Keratinocyte (primary cell): ENCODE data around the gene GAB2. TPM values are rescaled to one million over a fixed set of nuclear protein-coding genes. Genes with fewer than 3 reads are reported as not detected.

Experiments used
- DNase-seq: peaks from one replicate; pipeline ENCODE4 v3.0.0-alpha.2; 2011; ENCODE audit warnings: low read depth, missing footprints, low spot score
- FAIRE-seq: peaks from 2 replicates; lab custom pipeline; 2011; peaks lifted over from hg19 to GRCh38; lab: Jason Lieb, UNC
- H2AFZ ChIP-seq: 2 replicates; pipeline ENCODE4 v1.6.0; 2012; ENCODE audit warnings: low read length, control low read depth, inconsistent platforms; ENCODE audit not compliant: control insufficient read depth
- H3K27ac ChIP-seq: 2 replicates; pipeline ENCODE4 v1.5.1; 2011; ENCODE audit warnings: low read length; ENCODE audit not compliant: control insufficient read depth, insufficient read depth
- H3K27me3 ChIP-seq: 3 replicates; pipeline ENCODE4 v1.6.0; 2011; ENCODE audit warnings: low read length; ENCODE audit not compliant: control insufficient read depth, insufficient read depth; ENCODE audit errors: extremely low read depth
- H3K36me3 ChIP-seq, 2 experiments: 2 replicates in 1 of 2; 3 replicates in 1 of 2; pipeline ENCODE4 v1.5.1; 2011; ENCODE audit warnings: low read length in 2 of 2, mild to moderate bottlenecking in 1 of 2; ENCODE audit not compliant: control insufficient read depth in 2 of 2, insufficient read depth in 2 of 2; ENCODE audit errors: extremely low read depth in 1 of 2
- H3K4me1 ChIP-seq: 3 replicates; pipeline ENCODE4 v1.5.1; 2011; ENCODE audit warnings: low read length; ENCODE audit not compliant: control insufficient read depth, insufficient read depth; ENCODE audit errors: extremely low read depth
- H3K4me2 ChIP-seq: 3 replicates; pipeline ENCODE4 v1.6.0; 2011; ENCODE audit warnings: low read depth, low read length; ENCODE audit not compliant: control insufficient read depth, insufficient read depth; ENCODE audit errors: extremely low read depth
- H3K4me3 ChIP-seq, 3 experiments: fragments of 200-600 bp in 1 of 3; sonication (generic) in 1 of 3; 2 replicates in 2 of 3; 3 replicates in 1 of 3; pipeline ENCODE4 v1.5.1; 2011 to 2016; ENCODE audit warnings: low read length in 3 of 3, mild to moderate bottlenecking in 3 of 3, control low read depth in 2 of 3, inconsistent platforms in 1 of 3, low read depth in 1 of 3, mixed read lengths in 1 of 3, mixed run types in 1 of 3, moderate library complexity in 1 of 3; ENCODE audit not compliant: control insufficient read depth in 2 of 3, insufficient read depth in 2 of 3; ENCODE audit errors: extremely low read depth in 1 of 3
- H3K79me2 ChIP-seq: 2 replicates; pipeline ENCODE4 v1.6.0; 2012; ENCODE audit warnings: low read length; ENCODE audit not compliant: control insufficient read depth, insufficient read depth
- H3K9ac ChIP-seq: 3 replicates; pipeline ENCODE4 v1.6.0; 2011; ENCODE audit warnings: low read length; ENCODE audit not compliant: control insufficient read depth, insufficient read depth; ENCODE audit errors: extremely low read depth
- H3K9me1 ChIP-seq: 3 replicates; pipeline ENCODE4 v1.6.0; 2011; ENCODE audit warnings: low read length; ENCODE audit not compliant: control insufficient read depth, insufficient read depth; ENCODE audit errors: extremely low read depth
- H3K9me3 ChIP-seq: 2 replicates; pipeline ENCODE4 v1.5.1; 2012; ENCODE audit warnings: low read depth, low read length; ENCODE audit not compliant: control insufficient read depth
- H4K20me1 ChIP-seq: 3 replicates; pipeline ENCODE4 v1.6.0; 2011; ENCODE audit warnings: low read length; ENCODE audit not compliant: control insufficient read depth, insufficient read depth; ENCODE audit errors: extremely low read depth
- CTCF ChIP-seq, 3 experiments: IDR thresholded peaks in 1 of 3; conservative IDR thresholded peaks in 1 of 3; optimal IDR thresholded peaks in 1 of 3; 2 replicates in 2 of 3; 3 replicates in 1 of 3; pipeline versions ENCODE3 to v1.5.1; 2011; ENCODE audit warnings: low read length in 3 of 3, mild to moderate bottlenecking in 3 of 3, moderate library complexity in 2 of 3, control low read depth in 1 of 3, inconsistent platforms in 1 of 3; ENCODE audit not compliant: insufficient read depth in 2 of 3; ENCODE audit errors: extremely low read depth in 1 of 3
- EZH2 ChIP-seq: IDR thresholded peaks from one replicate; pipeline ENCODE4 v1.6.1; 2012; ENCODE audit warnings: inconsistent platforms, mild to moderate bottlenecking, low read length, moderate library complexity
- dilution Hi-C: fragments of 300-500 bp; cut with MboI; formaldehyde crosslinking; loops from one replicate; pipeline ENCODE4 v1.7.0; 2020; ENCODE audit warnings: low sequenced_read_pairs; ENCODE audit not compliant: extremely low pct_ligation_motif_present
- polyA plus RNA-seq, 5 experiments: library from polyadenylated mRNA; depleted of rRNA in 3 of 5; stranded (reverse) in 3 of 5; stranded (forward) in 1 of 5; unstranded in 1 of 5; fragments of >200 nt; gene quantifications; 1 replicate in 1 of 5; 2 replicates in 3 of 5; 3 replicates in 1 of 5; pipeline versions ENCODE4 v1.2.1 to v1.2.3, GENCODE V29; 2011 to 2012; ENCODE audit warnings: missing spikeins in 2 of 5, low read depth in 1 of 5, low replicate concordance in 1 of 5

The GAB2 gene
- polyA plus RNA-seq, 1 donor (not counting 4 experiments of a cell fraction or from before 2014, with no cell fraction given): 0.68 TPM

- Histone ChIP-seq H3K27me3 (no peaks in the 10 kb centered on the region), H3K9me1 (no peaks in the 10 kb centered on the region), H4K20me1 (no peaks in the 10 kb centered on the region), H3K4me3 (no peak overlapping the region), H3K79me2 (no peaks in the 10 kb centered on the region), H2AFZ (no peak overlapping the region), H3K4me1 (no peaks in the 10 kb centered on the region), H3K4me2 (no peak overlapping the region), H3K36me3 (no peaks in the 10 kb centered on the region), H3K9me3 (no peaks in the 10 kb centered on the region), H3K9ac (no peak overlapping the region), H3K27ac (no peak overlapping the region)
- dilution Hi-C loops: no loop called here
- FAIRE-seq (no peak), DNase-seq (no peak)
- TF ChIP-seq EZH2: no peak
- no peak for TF ChIP-seq CTCF (optimal IDR thresholded peaks at IDR 0.05 in 1 of 3, IDR thresholded peaks at IDR 0.05 in 1 of 3, conservative IDR thresholded peaks at IDR 0.05 in 1 of 3; ENCODE audit: extremely low read depth in 1 of 3, insufficient read depth in 2 of 3, low read length in 3 of 3)
Measured at GRCh38 chr11:78299000-78299710, 118.5 kb downstream of the GAB2 start.

GRCh38 chr11:78298291-78298771 lies 119.3 kb downstream of the GAB2 start:
- H3K27ac ChIP-seq: no peak overlapping the region
- H3K9me3 ChIP-seq: no peaks in the 10 kb centered on the region
- FAIRE-seq: no peak

More at GRCh38 chr11:78298291-78298771, 119.3 kb downstream of the GAB2 start:
- Histone ChIP-seq H2AFZ (no peak overlapping the region), H3K9me1 (no peaks in the 10 kb centered on the region), H3K4me2 (no peak overlapping the region), H3K27me3 (no peaks in the 10 kb centered on the region), H3K4me3 (no peak overlapping the region), H4K20me1 (no peaks in the 10 kb centered on the region), H3K36me3 (no peaks in the 10 kb centered on the region), H3K79me2 (no peaks in the 10 kb centered on the region), H3K9ac (no peak overlapping the region), H3K4me1 (no peaks in the 10 kb centered on the region)
- no peak for DNase-seq
- dilution Hi-C loops: no loop called here
- TF ChIP-seq CTCF (optimal IDR thresholded peaks at IDR 0.05 in 1 of 3, IDR thresholded peaks at IDR 0.05 in 1 of 3, conservative IDR thresholded peaks at IDR 0.05 in 1 of 3; ENCODE audit: extremely low read depth in 1 of 3, insufficient read depth in 2 of 3, low read length in 3 of 3) (no peak), EZH2 (no peak)
